ENCODE measurements around the gene OR52E8. TPM values are rescaled to one million over a fixed set of nuclear protein-coding genes. Genes with fewer than 3 reads are reported as not detected.

The OR52E8 gene
- total RNA-seq, 2 experiments from 2014 or later, result not detected

- H3K4me2 ChIP-seq (ENCODE audit: low read length), result peak within 1 kb of the TSS; percentile 53
- peak within 1 kb of the TSS; percentile 75 for H2AFZ ChIP-seq (ENCODE audit: low read length)
- no TSS peak for BruUV-seq (replicated peaks)
- no peaks in the 10 kb centered on the region for H3K9me3 ChIP-seq (ENCODE audit: low read length)
- no peaks in the 10 kb centered on the region for H3K9me2 ChIP-seq (ENCODE audit: insufficient read depth, low read length)
- H3K27ac ChIP-seq (ENCODE audit: low read depth, low read length, poor library complexity, severe bottlenecking), result no peak within 1 kb of the TSS
- H3K4me1 ChIP-seq (ENCODE audit: insufficient read depth, low read length, poor library complexity, severe bottlenecking), result no peaks in the 10 kb centered on the region
- peak within 1 kb of the TSS; percentile 47 for H3K4me3 ChIP-seq (ENCODE audit: low read depth, low read length, poor library complexity, severe bottlenecking)
- no peaks in the 10 kb centered on the region for H4K20me1 ChIP-seq (ENCODE audit: insufficient read depth, low read length)
- intact Hi-C loops (cut with micrococcal nuclease; ENCODE audit: unreplicated experiment), result loop anchor here (1.0 to 5.0 kb wide), 3 partner anchors 208 to 686 kb away; no protein-coding TSS in a partner anchor
- ChIA-PET CTCF (ENCODE audit: unreplicated experiment) (no interaction called here), POLR2A (no interaction called here)
- no peak for TF ChIP-seq EZH2phosphoT487 (IDR thresholded peaks at IDR 0.05; ENCODE audit: borderline replicate concordance, low read depth, low read length)
- TF ChIP-seq CTCF (conservative IDR thresholded peaks at IDR 0.05; ENCODE audit: low read length), result peak; percentile 90
- H3K36me3 ChIP-seq (ENCODE audit: insufficient read depth, low read length), result no peaks in the 10 kb centered on the region
- H3K79me2 ChIP-seq (ENCODE audit: insufficient read depth, low read depth, low read length), result no peaks in the 10 kb centered on the region
- peak; percentile 74 for DNase-seq (ENCODE audit: low spot score)
These were observed 48.9 kb downstream of the OR52E8 start, which contains the start of gene OR52N2 for GRCh38 chr11:5808500-5809121. Gene OR52N2, plus strand, starts transcription at chr11:5808924. Its CDS starts 11,412 bp downstream, at chr11:5820336.

GRCh38 chr11:5807580-5807979 is 49.9 kb downstream of the OR52E8 start:
- H3K36me3 ChIP-seq (ENCODE audit: insufficient read depth, low read length), result no peaks in the 10 kb centered on the region
- no peaks in the 10 kb centered on the region for H3K9me2 ChIP-seq (ENCODE audit: insufficient read depth, low read length)
- no peaks in the 10 kb centered on the region for H4K20me1 ChIP-seq (ENCODE audit: insufficient read depth, low read length)
- intact Hi-C loops (cut with micrococcal nuclease; ENCODE audit: unreplicated experiment), result loop anchor here (5.0 kb wide), 1 partner anchor 685 kb away; no protein-coding TSS in a partner anchor
- H3K4me1 ChIP-seq (ENCODE audit: insufficient read depth, low read length, poor library complexity, severe bottlenecking), result no peaks in the 10 kb centered on the region
- no peak overlapping the region for H3K4me2 ChIP-seq (ENCODE audit: low read length)
- BruUV-seq (replicated peaks), result no TSS peak
- ChIA-PET CTCF (ENCODE audit: unreplicated experiment) (no interaction called here), POLR2A (no interaction called here)
- no peaks in the 10 kb centered on the region for H3K79me2 ChIP-seq (ENCODE audit: insufficient read depth, low read depth, low read length)
- TF ChIP-seq EZH2phosphoT487 (IDR thresholded peaks at IDR 0.05; ENCODE audit: borderline replicate concordance, low read depth, low read length) (no peak), CTCF (conservative IDR thresholded peaks at IDR 0.05; ENCODE audit: low read length) (no peak)
- no peak overlapping the region for H3K4me3 ChIP-seq (ENCODE audit: low read depth, low read length, poor library complexity, severe bottlenecking)
- no peak overlapping the region for H2AFZ ChIP-seq (ENCODE audit: low read length)
- H3K9me3 ChIP-seq (ENCODE audit: low read length), result no peaks in the 10 kb centered on the region
- no peak overlapping the region for H3K27ac ChIP-seq (ENCODE audit: low read depth, low read length, poor library complexity, severe bottlenecking)
- no peak for DNase-seq (ENCODE audit: low spot score)

Other genes with a start within 250 kb of the OR52E8 start
- 8.4 and 12.0 TPM in 2 replicates for gene TRIM34, start 232.7 kb downstream of the OR52E8 start, total RNA-seq (2014; rRNA removed; shearing (Covaris generic))
- 12.4 and 13.1 TPM in 2 replicates for gene TRIM34, start 232.7 kb downstream of the OR52E8 start, total RNA-seq (2022)
- gene TRIM5, start 172.6 kb downstream of the OR52E8 start, total RNA-seq (2014; rRNA removed; shearing (Covaris generic)), result 16.6 and 19.6 TPM in 2 replicates
- gene TRIM5, start 172.6 kb downstream of the OR52E8 start, total RNA-seq (2022), result 22.5 and 25.5 TPM in 2 replicates
- gene TRIM22, start 167.9 kb downstream of the OR52E8 start, total RNA-seq (2014; rRNA removed; shearing (Covaris generic)), result 28.5 and 42.7 TPM in 2 replicates
- 41.6 and 49.7 TPM in 2 replicates for gene TRIM22, start 167.9 kb downstream of the OR52E8 start, total RNA-seq (2022)
- 0.06 TPM in 1 of 2 replicates, not detected in the other for gene OR56B1, start 121.2 kb downstream of the OR52E8 start, total RNA-seq (2014; rRNA removed; shearing (Covaris generic))
- not detected in 2 replicates for gene OR56B1, start 121.2 kb downstream of the OR52E8 start, total RNA-seq (2022)
- not detected in 2 replicates for gene OR52N4, start 103.4 kb downstream of the OR52E8 start, total RNA-seq (2014; rRNA removed; shearing (Covaris generic))
- 0.37 TPM in 1 of 2 replicates, not detected in the other for gene OR52N4, start 103.4 kb downstream of the OR52E8 start, total RNA-seq (2022)
- not detected in 2 replicates for gene OR52N5, start 74.3 kb downstream of the OR52E8 start, total RNA-seq (2014; rRNA removed; shearing (Covaris generic))
- not detected in 2 replicates for gene OR52N5, start 74.3 kb downstream of the OR52E8 start, total RNA-seq (2022)
- gene OR52N1, start 66.4 kb downstream of the OR52E8 start, total RNA-seq (2014; rRNA removed; shearing (Covaris generic)), result not detected in 2 replicates
- not detected in 2 replicates for gene OR52N1, start 66.4 kb downstream of the OR52E8 start, total RNA-seq (2022)
- not detected in 2 replicates for gene OR52N2, start 48.8 kb downstream of the OR52E8 start, total RNA-seq (2014; rRNA removed; shearing (Covaris generic))
- not detected in 2 replicates for gene OR52N2, start 48.8 kb downstream of the OR52E8 start, total RNA-seq (2022)
- not detected in 2 replicates for gene OR52E6, start 15.8 kb downstream of the OR52E8 start, total RNA-seq (2014; rRNA removed; shearing (Covaris generic))
- gene OR52E6, start 15.8 kb downstream of the OR52E8 start, total RNA-seq (2022), result not detected in 2 replicates
- not detected in 2 replicates for gene OR52E4, start 22.9 kb upstream of the OR52E8 start, total RNA-seq (2014; rRNA removed; shearing (Covaris generic))
- not detected in 2 replicates for gene OR52E4, start 22.9 kb upstream of the OR52E8 start, total RNA-seq (2022)
- gene OR52E5, start 35.5 kb upstream of the OR52E8 start, total RNA-seq (2014; rRNA removed; shearing (Covaris generic)), result not detected in 2 replicates
- not detected in 2 replicates for gene OR52E5, start 35.5 kb upstream of the OR52E8 start, total RNA-seq (2022)
- gene OR56A3, start 84.6 kb upstream of the OR52E8 start, total RNA-seq (2014; rRNA removed; shearing (Covaris generic)), result not detected in 2 replicates
- not detected in 2 replicates for gene OR56A3, start 84.6 kb upstream of the OR52E8 start, total RNA-seq (2022)
- gene OR56A5, start 110.8 kb upstream of the OR52E8 start, total RNA-seq (2014; rRNA removed; shearing (Covaris generic)), result not detected in 2 replicates
- not detected in 2 replicates for gene OR56A5, start 110.8 kb upstream of the OR52E8 start, total RNA-seq (2022)
- gene OR52L1, start 129.3 kb upstream of the OR52E8 start, total RNA-seq (2014; rRNA removed; shearing (Covaris generic)), result not detected in 2 replicates
- not detected in 2 replicates for gene OR52L1, start 129.3 kb upstream of the OR52E8 start, total RNA-seq (2022)
- gene OR56A4, start 149.3 kb upstream of the OR52E8 start, total RNA-seq (2014; rRNA removed; shearing (Covaris generic)), result not detected in 2 replicates
- 0.11 TPM in 1 of 2 replicates, not detected in the other for gene OR56A4, start 149.3 kb upstream of the OR52E8 start, total RNA-seq (2022)
- not detected in 2 replicates for gene OR56A1, start 173.1 kb upstream of the OR52E8 start, total RNA-seq (2014; rRNA removed; shearing (Covaris generic))
- not detected in 2 replicates for gene OR56A1, start 173.1 kb upstream of the OR52E8 start, total RNA-seq (2022)
- gene OR56B4, start 250.0 kb upstream of the OR52E8 start, total RNA-seq (2014; rRNA removed; shearing (Covaris generic)), result not detected in 2 replicates
- gene OR56B4, start 250.0 kb upstream of the OR52E8 start, total RNA-seq (2022), result not detected in 2 replicates

All from OCI-LY7 (cell line).